Fibroblast of the conjunctiva (primary cell): ENCODE measurements around the gene ZNF536.

Experiments used
- DNase-seq: peaks from one replicate; pipeline ENCODE4 v3.0.0-alpha.2; 2010; ENCODE audit warnings: low read depth

The ZNF536 gene

GRCh38 chr19:30529876-30530275 is 157.7 kb downstream of the ZNF536 start:
- DNase-seq, result no peak

DNA sequence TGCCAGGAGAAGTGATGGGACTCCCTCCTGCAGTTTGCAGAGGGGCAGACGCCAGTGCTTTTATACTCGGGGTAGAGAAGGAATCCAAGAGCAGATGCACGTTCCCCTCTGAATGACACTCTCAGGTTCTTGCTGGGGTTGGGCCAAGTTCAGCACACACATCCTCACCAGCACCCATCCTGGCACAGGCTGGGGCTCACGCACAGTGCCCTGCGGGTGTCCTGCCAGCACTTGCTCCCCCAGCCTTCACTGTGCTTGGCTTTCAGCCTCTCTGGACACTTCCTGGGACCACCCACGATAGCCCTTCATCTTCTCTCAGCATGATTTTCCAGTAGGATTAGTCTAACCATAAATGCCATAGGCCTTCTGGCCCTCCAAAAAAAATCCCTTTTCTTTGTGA is 158.6 kb downstream of the ZNF536 start:
- no peak for DNase-seq

DNA sequence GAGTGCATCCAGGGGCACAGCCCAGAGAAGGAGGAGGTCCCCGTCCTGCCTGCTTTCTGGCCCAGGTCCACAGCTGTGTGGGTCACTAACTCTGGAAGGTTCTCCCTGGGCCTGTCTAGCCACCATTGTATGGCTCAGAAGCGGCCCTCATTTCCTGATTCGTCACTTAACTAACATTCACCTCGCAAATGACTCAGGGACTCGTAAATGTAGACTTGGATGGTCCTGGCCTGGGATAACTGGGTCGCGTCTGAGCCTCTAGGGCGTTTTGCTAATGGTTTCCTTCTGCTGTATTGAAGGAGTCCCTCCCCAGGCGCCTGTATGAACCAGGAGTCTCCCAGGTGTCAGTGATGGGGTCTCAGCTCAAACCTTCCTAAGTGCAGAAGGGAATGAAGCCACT is 162.8 kb downstream of the ZNF536 start:
- no peak for DNase-seq

DNA sequence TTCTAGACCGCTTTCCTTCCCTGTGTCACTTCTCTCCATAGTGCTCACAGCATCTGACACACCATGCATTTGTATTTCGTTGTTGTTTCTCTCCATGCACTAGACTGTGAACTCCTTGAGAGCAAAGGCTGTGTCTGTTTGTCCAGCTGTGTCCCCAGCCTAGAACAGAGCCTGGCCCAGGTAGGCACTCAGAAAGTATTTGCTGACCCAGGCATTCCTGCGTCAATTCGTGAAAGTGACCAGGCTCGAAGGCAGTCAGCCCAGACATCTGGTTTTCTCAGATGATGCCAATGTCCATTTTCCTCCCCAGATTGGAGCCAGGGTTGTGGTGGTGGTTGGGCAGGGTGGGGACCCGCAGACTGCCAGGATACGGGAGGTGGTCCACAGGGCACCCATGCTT is 164.8 kb downstream of the ZNF536 start:
- no peak for DNase-seq

DNA sequence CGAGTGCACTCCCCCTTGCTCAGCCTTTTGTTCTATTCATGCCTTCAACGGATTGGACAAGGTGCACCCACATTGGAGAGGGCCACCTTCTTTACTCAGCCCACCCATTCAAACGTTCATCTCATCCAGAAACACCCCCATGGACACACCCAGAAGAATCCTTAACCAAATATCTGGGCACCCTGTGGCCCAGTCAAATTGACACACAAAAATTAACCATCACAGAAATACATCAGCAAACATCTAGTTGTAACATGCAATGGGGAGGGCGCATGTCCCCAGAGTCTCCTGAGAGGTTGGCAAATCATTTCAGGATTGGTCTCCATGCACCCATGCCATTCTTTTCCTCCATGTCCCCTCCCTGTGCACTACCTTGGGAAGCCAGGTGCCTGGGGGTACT is 167.1 kb downstream of the ZNF536 start:
- no peak for DNase-seq

GRCh38 chr19:30539981-30540380 is 167.8 kb downstream of the ZNF536 start:
- DNase-seq, result no peak

- no peak for DNase-seq
These were observed 168.6 kb downstream of the ZNF536 start for GRCh38 chr19:30540761-30541160.

DNA sequence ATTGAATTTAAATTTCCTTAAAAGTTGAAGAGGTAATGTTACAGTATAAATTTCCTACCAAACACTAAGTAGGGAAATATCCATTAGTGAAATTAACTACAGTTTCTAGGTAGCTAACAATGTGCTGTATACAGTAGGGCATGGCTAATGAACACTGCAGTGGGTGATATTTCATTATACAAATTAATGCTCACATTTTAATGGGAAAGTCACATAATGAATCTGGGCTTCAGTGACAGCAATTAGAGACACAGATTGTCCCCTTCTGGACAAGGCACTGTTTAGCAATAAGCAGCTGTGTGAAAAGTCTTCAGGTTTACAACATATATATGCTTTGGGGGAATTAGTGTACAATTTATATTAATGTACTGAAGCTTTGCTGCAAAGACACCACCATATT is 169.4 kb downstream of the ZNF536 start:
- no peak for DNase-seq

DNA sequence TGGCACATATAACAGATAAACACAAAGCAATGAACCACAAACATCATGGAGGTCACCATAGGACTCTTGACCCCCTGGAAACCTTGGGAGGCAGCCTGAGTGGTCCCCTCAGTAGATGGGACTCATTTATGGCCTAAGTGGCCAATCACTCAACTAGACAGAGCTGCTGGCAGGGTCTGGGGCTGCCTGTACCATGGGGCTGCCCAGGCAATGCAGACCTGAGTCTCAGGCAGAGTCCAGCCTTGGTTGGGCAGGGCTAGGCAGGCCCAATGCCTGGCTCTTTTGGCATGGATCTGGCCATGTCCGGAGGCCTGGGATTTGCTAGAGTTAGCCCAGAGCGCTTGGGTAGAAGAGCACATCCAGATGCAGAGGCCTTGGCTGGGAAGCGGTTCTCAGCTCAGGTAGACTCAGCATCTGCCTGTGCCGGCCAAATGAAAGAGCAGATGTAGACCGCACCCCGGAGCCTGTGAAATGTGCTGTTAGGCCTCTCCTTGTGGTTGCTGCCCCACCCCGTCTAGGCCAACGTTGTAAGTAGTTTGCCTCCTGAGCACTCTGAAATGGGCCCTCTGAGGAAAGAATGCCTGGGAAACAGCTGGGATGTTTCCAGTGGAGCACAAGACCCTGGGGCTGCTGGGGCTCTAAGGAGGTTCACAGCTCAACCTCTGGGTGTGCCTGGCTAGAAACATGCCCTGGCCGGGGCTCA is 171.2 kb downstream of the ZNF536 start:
- DNase-seq, result no peak

GRCh38 chr19:30545752-30546151 is 173.6 kb downstream of the ZNF536 start:
- DNase-seq, result no peak

DNA sequence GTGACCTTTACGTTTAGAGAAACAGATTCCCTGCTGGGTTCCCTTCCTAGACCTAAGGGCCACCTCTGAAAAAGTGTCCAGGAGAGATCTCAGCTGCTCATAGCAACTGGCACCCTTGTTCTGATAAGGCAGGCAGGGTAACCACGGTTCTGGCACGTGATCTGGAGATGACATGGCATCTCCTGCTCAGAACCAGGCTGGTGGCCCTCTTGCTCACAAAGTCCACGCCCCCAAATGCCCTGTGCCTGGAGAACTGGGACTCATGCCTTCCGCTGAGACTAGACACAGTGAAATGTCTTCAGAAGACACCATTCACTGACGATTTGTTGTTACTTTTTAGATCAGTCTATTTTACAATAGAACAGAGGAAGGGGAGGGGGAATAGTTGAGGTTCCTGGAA is 174.1 kb downstream of the ZNF536 start:
- no peak for DNase-seq

GRCh38 chr19:30547246-30547645 is 175.1 kb downstream of the ZNF536 start:
- no peak for DNase-seq

GRCh38 chr19:30549151-30549550 is 177.0 kb downstream of the ZNF536 start:
- DNase-seq, result no peak

DNA sequence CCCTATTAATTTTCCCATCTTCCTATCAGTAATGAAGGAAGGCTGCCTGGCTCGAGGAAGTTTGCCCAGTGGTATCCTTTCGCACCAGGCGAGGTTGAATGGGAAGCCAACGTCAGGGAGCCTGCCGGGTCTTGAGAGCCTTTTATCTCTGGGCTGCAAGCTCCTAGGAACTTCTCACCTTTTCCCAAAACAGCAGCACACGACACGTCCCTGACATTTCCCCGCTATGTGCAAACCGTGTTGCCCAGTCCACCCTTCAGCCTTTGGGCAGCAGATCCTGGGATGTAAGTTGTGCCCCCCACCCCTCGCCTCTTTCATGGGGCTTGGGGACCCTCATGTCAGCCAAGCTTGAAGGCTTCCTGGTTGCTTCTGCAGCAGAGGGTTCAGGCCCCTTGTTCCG is 179.1 kb downstream of the ZNF536 start:
- no peak for DNase-seq

- DNase-seq, result no peak
These were observed 180.4 kb downstream of the ZNF536 start for GRCh38 chr19:30552593-30552992.

DNA sequence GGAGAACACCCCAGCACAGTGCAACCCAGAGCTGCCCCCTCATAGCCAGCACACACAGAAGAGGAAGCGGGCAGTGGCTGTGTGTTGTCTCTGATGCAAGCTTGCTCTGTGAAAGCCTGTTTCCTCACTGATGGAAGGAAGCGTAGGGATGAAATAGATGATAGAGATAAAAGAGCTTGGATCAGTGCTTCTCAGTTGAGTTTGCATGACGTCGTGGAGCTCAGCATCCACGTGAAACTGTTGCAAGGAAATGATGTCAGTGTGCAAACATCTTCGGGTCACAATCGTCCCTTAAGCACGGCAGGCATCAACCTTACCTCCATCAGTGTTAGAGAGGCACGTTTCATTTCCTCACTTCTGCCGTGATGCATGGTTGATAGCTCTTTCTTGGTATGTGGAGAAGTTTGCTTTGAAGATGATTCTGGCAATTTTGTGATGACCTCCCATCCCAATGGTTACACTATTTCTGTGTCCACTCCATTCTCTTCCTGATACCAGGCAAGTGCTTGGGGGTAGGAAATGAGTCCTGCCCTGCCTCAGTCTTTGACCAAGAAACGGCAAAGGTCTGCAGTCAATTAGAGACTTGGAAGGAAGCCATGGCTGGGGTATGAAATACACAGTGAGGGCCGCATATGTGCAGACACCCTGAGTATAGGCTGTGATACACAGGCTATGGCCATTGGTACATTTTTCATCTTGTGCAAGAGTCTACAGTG is 183.0 kb downstream of the ZNF536 start:
- DNase-seq, result no peak

DNA sequence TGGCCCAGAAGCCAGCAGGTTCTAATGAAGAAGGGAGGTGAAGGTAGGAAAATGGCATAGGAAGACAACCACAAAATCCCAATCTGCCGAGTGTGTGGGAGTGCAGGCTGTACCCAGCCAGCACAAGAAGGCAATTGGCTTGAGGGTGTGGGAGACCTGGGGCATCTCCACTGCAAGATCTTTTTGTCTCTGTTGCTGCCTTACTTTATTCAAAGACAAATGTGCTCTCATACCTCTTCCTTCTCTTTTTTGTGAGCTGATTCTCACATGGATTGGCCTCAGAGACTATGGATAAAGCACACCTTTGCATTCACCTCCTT is 183.6 kb downstream of the ZNF536 start:
- no peak for DNase-seq

DNA sequence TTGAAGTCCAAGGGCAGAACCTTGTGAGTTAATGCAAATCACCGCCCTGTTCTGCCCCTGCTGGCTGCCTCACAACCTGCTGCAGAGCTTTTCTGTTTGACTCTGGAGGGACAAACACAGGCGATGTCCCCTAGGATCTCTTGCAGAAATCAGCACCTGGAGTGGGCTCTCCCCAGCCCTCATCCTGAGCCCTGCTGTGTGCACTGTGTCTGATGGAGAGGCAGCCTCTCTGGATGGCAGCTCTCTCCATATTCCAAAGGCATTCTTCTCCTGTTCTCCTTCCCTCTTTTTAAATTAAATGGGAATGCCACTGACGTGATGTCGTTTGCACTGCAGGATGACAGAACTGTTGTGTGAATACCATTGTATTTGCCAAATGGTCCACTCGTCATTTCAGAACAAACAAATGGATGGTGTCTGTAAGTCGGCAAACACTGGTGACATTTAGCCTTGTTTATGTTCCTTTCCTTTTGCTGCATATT is 184.1 kb downstream of the ZNF536 start:
- no peak for DNase-seq

- no peak for DNase-seq
These were observed 185.0 kb downstream of the ZNF536 start for GRCh38 chr19:30557212-30557611.

- DNase-seq, result no peak
These were observed 185.9 kb downstream of the ZNF536 start for GRCh38 chr19:30557927-30558557.

DNA sequence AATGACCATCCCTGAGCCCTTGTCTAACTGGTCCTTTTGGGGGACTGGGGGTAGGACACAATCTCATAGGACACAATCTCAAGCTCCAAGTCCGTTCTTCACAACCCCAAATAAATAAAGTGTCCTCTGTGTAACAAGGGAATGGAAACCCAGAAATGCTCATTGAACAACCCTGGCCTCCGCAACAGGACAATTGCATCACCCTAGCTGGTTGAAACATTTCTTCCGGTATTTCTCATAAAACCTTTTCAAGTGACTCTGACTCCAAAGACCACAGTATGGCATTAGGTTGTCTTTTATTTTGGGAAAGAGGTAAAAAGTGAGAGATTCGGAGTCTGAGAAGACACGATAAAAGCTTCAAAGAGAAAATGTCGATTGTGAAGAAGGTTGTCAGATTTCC is 186.6 kb downstream of the ZNF536 start:
- DNase-seq, result no peak

DNA sequence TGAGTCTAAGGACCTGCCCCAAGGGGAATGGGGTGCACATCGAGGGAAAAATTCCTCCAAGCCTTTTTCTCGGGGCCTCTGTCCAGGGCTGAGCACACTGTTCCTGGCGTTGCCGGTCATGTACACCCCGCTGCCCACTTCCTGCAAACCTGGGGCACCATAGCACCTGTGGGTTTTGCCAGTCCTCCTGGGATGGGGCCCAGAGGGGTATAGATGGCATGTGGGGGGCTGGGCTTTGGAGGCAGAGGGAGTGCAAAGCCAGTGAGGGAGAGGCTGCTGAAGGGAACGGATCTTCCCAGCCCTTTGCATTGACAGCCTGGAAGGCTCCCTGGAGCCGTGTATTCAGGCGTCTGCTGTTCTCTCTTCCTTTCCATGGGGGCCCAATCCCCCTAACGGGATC is 187.3 kb downstream of the ZNF536 start:
- no peak for DNase-seq

GRCh38 chr19:30562981-30563380 is 190.8 kb downstream of the ZNF536 start:
- no peak for DNase-seq
